Activated CD4-positive, alpha-beta T cell treated with anti-CD3 and anti-CD28 coated beads, Interleukin-2, amount 50 U/mL, for 4 hours (primary cell): ENCODE measurements around the gene MAEA.

Experiments used
- DNase-seq, 2 experiments: peaks; one replicate each; pipeline ENCODE4 v3.0.0-alpha.2; 2020

Gene MAEA

GRCh38 chr4:1305261-1305711 is 15.6 kb downstream of the MAEA start:
- DNase-seq: no peak

- peak; percentile 22 to 42 for DNase-seq
Measured at GRCh38 chr4:1305781-1306455, 16.2 kb downstream of the MAEA start.

- DNase-seq: no peak
Measured at GRCh38 chr4:1307951-1308735, 18.5 kb downstream of the MAEA start.

DNA sequence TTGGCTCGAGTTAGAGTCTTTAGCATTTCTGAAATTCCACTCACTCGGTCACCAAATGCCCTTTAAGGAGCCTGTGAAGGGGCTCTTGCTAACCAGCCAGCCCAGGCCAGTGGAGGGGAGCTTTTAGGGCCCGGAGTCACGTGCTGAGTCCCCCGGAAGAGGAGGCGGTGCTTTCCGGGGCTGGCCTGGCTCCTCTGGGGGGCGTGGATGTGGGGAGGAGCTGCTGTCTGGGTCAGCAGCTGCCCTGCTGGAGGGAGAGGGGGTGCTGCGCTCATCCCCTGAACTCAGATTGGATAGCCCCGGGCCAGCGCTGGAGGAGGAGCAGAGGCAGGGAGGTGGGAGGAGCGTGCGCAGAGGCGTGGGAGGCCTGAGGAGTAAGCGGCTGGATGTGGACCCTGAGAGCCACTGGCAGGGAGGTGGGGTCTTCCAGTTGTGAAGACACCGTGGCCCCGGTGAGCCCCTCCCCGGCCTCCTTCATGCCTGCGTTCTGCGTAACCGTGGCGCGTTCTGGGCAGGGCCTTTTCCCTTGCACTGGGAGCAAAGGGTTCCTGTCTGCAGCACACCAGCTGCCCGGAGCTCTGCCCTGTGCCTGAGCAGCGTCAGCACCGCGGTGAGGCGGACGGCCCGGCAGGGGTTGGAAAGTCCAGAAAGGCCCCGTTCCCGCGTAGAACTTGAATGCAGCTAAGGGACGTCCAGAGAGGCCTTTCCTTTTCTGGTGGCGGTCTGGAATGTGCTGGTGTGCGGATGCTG is 19.7 kb downstream of the MAEA start:
- DNase-seq: peak in 1 of 2 experiments; percentile 18

- DNase-seq: no peak
Measured at GRCh38 chr4:1310031-1310795, 20.5 kb downstream of the MAEA start.

GRCh38 chr4:1310796-1311631 is 21.3 kb downstream of the MAEA start:
- no peak for DNase-seq

DNA sequence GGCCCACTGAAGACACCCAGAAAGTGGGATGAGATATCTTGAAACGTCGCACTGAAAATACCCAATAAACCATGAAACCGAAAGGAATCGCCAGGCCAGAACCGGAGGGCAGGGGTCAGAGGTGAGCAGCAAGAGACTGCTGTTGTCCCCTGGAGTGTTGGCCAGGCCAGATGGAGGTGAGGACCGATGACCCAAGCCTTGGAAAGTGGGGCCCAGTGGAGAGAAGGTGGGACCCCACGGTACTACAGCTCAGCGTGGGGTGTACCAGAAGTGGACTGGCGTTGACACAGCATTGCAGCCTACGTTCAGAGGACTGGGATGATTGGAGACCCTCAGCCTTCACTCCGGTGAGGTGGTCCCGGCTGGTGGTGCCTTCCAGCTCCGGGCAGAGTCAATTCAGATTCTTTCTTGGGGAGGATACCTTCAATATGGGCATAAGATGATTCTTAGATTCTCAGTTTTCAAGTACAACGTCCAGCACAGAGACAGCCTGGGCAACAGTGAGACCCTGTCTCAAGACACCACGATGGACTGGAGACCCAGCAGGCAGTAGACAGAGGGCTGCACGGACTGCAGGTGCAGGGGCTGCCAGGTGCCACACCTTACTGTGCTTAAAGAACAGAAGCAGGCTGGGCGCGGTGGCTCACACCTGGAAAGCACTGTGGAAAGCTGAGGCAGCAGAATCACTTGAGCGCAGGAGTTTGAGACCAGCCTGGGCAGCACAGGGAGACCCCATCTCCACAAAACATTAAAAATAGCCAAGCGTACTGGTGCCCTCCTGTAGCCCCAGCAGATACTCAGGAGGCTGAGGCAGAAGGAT is 23.3 kb downstream of the MAEA start:
- DNase-seq: no peak

GRCh38 chr4:1315306-1315705 is 25.6 kb downstream of the MAEA start:
- no peak for DNase-seq

- DNase-seq: no peak
Measured at GRCh38 chr4:1315836-1316536, 26.3 kb downstream of the MAEA start.

GRCh38 chr4:1316537-1317168 is 27.0 kb downstream of the MAEA start:
- no peak for DNase-seq

- DNase-seq: no peak
Measured at GRCh38 chr4:1317177-1318045, 27.7 kb downstream of the MAEA start.

- DNase-seq: no peak
Measured at GRCh38 chr4:1318046-1318375, 28.3 kb downstream of the MAEA start.

- DNase-seq: peak; percentile 16 to 23
Measured at GRCh38 chr4:1318488-1319213, 29.0 kb downstream of the MAEA start.

GRCh38 chr4:1321486-1321885 is 31.8 kb downstream of the MAEA start:
- no peak for DNase-seq

GRCh38 chr4:1321946-1322650 is 32.4 kb downstream of the MAEA start:
- DNase-seq: no peak

GRCh38 chr4:1323280-1323634 is 33.6 kb downstream of the MAEA start:
- DNase-seq: no peak

DNA sequence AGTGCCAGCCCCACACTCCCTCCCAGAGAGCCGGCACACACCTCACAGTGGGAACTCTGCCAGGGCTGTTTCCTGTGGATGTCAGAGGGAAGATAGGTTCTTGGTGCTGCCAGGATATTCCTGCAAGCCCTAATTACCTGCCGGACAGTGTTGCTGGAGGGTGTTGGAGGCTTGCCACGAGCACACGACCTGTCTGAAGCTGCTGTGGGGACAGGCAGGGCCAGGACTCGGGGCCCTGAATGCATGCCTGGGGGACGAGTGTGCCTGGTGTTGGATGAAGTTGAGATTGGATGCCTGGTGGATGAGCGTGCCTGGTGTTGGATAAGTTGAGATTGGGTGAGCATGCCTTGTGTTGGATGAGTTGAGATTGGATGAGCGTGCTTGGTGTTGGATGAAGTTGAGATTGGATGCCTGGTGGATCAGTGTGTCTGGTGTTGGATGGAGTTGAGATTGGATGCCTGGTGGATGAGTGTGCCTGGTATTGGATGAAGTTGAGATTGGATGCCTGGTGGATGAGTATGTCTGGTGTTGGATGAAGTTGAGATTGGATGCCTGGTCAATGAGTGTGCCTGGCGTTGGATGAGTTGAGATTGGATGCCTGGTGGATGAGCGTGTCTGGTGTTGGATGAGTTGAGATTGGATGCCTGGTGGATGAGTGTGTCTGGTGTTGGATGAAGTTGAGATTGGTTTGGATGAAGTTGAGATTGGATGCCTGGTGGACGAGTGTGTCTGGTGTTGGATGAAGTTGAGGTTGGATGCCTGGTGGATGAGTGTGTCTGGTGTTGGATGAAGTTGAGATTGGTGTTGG is 34.1 kb downstream of the MAEA start:
- DNase-seq: no peak
